ENCODE results near the gene TP53TG5.

DNA sequence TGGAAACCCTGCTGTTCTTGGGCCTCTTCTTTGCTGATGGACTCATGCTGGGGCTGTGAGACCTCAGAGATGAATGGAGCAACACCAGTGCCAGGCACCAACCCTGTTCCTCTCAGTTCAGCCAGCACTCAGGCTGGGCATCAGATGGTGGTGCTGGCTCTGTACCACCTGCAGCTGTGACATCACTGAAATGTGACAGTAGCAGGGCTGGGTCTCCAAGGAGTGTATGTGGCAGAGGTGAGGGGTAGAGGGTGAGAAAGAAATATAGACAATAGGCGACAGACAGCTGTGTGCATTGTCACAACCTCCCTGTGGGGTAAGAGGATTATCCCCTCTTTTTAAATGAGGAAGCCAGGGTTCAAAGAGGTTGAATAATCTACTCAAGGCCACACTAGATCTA lies at the start of gene TP53TG5:
- TF ChIP-seq, protein P1, sequence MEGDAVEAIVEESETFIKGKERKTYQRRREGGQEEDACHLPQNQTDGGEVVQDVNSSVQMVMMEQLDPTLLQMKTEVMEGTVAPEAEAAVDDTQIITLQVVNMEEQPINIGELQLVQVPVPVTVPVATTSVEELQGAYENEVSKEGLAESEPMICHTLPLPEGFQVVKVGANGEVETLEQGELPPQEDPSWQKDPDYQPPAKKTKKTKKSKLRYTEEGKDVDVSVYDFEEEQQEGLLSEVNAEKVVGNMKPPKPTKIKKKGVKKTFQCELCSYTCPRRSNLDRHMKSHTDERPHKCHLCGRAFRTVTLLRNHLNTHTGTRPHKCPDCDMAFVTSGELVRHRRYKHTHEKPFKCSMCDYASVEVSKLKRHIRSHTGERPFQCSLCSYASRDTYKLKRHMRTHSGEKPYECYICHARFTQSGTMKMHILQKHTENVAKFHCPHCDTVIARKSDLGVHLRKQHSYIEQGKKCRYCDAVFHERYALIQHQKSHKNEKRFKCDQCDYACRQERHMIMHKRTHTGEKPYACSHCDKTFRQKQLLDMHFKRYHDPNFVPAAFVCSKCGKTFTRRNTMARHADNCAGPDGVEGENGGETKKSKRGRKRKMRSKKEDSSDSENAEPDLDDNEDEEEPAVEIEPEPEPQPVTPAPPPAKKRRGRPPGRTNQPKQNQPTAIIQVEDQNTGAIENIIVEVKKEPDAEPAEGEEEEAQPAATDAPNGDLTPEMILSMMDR (IDR thresholded peaks at IDR 0.05) = no peak
- TF ChIP-seq POLR2A (IDR thresholded peaks at IDR 0.05) = no peak

Data from esophagus squamous epithelium (tissue), 4 donors.